Measurements from ENCODE around the gene SIAE.
"Not testable (repeated sequence)": the region's sequence is repeated elsewhere in the genome, so short reads cannot be mapped to it uniquely, and the experiment has no call there.

Gene SIAE

GRCh38 chr11:124608147-124608546, 65.4 kb downstream of the SIAE start:
- no peak for DNase-seq (ENCODE audit: low read depth in 1 of 2, low spot score in 1 of 2)
- in situ Hi-C loops (cut with HindIII; ENCODE audit: low pct_unique_long_range_greater_than_20kb, low sequenced_read_pairs) = no loop called here
- no peak for TF ChIP-seq JUND (IDR thresholded peaks at IDR 0.05; ENCODE audit: low read depth)

GRCh38 chr11:124605719-124606118, 67.8 kb downstream of the SIAE start:
- no peak for DNase-seq (ENCODE audit: low read depth in 1 of 2, low spot score in 1 of 2)
- no peak for TF ChIP-seq JUND (IDR thresholded peaks at IDR 0.05; ENCODE audit: low read depth)
- in situ Hi-C loops (cut with HindIII; ENCODE audit: low pct_unique_long_range_greater_than_20kb, low sequenced_read_pairs) = no loop called here

GRCh38 chr11:124602723-124603122, 70.8 kb downstream of the SIAE start:
- in situ Hi-C loops (cut with HindIII; ENCODE audit: low pct_unique_long_range_greater_than_20kb, low sequenced_read_pairs); DNase-seq (ENCODE audit: low read depth in 1 of 2, low spot score in 1 of 2): not testable (repeated sequence)

GRCh38 chr11:124602193-124602592, 71.3 kb downstream of the SIAE start:
- no peak for TF ChIP-seq JUND (IDR thresholded peaks at IDR 0.05; ENCODE audit: low read depth)
- DNase-seq (ENCODE audit: low read depth in 1 of 2, low spot score in 1 of 2) = no peak
- in situ Hi-C loops (cut with HindIII; ENCODE audit: low pct_unique_long_range_greater_than_20kb, low sequenced_read_pairs) = no loop called here

- TF ChIP-seq JUND (IDR thresholded peaks at IDR 0.05; ENCODE audit: low read depth) = no peak
- DNase-seq (ENCODE audit: low read depth in 1 of 2, low spot score in 1 of 2) = no peak
- in situ Hi-C loops (cut with HindIII; ENCODE audit: low pct_unique_long_range_greater_than_20kb, low sequenced_read_pairs) = no loop called here
Observed at GRCh38 chr11:124600621-124601320, 72.8 kb downstream of the SIAE start.

GRCh38 chr11:124597626-124598025, 75.9 kb downstream of the SIAE start:
- in situ Hi-C loops (cut with HindIII; ENCODE audit: low pct_unique_long_range_greater_than_20kb, low sequenced_read_pairs) = no loop called here
- TF ChIP-seq JUND (IDR thresholded peaks at IDR 0.05; ENCODE audit: low read depth) = no peak
- no peak for DNase-seq (ENCODE audit: low read depth in 1 of 2, low spot score in 1 of 2)

GRCh38 chr11:124595302-124595701, 78.2 kb downstream of the SIAE start:
- no peak for DNase-seq (ENCODE audit: low read depth in 1 of 2, low spot score in 1 of 2)
- no peak for TF ChIP-seq JUND (IDR thresholded peaks at IDR 0.05; ENCODE audit: low read depth)

GRCh38 chr11:124592627-124593026, 80.9 kb downstream of the SIAE start:
- in situ Hi-C loops (cut with HindIII; ENCODE audit: low pct_unique_long_range_greater_than_20kb, low sequenced_read_pairs) = no loop called here
- no peak for TF ChIP-seq JUND (IDR thresholded peaks at IDR 0.05; ENCODE audit: low read depth)
- no peak for DNase-seq (ENCODE audit: low read depth in 1 of 2, low spot score in 1 of 2)

More at GRCh38 chr11:124595302-124595701, 78.2 kb downstream of the SIAE start:
- in situ Hi-C loops (cut with HindIII; ENCODE audit: low pct_unique_long_range_greater_than_20kb, low sequenced_read_pairs) = no loop called here

GRCh38 chr11:124591430-124591829, 82.1 kb downstream of the SIAE start:
- no peak for DNase-seq (ENCODE audit: low read depth in 1 of 2, low spot score in 1 of 2)
- TF ChIP-seq JUND (IDR thresholded peaks at IDR 0.05; ENCODE audit: low read depth) = no peak
- in situ Hi-C loops (cut with HindIII; ENCODE audit: low pct_unique_long_range_greater_than_20kb, low sequenced_read_pairs) = no loop called here

GRCh38 chr11:124586238-124586860, 87.2 kb downstream of the SIAE start:
- TF ChIP-seq JUND (IDR thresholded peaks at IDR 0.05; ENCODE audit: low read depth) = no peak
- peak in 1 of 2 experiments; percentile 87 for DNase-seq (ENCODE audit: low read depth in 1 of 2, low spot score in 1 of 2)
- in situ Hi-C loops (cut with HindIII; ENCODE audit: low pct_unique_long_range_greater_than_20kb, low sequenced_read_pairs) = no loop called here

GRCh38 chr11:124584681-124585372, 88.7 kb downstream of the SIAE start:
- DNase-seq (ENCODE audit: low read depth in 1 of 2, low spot score in 1 of 2) = peak in 1 of 2 experiments; percentile 51
- in situ Hi-C loops (cut with HindIII; ENCODE audit: low pct_unique_long_range_greater_than_20kb, low sequenced_read_pairs) = no loop called here
- no peak for TF ChIP-seq JUND (IDR thresholded peaks at IDR 0.05; ENCODE audit: low read depth)

- no peak for DNase-seq (ENCODE audit: low read depth in 1 of 2, low spot score in 1 of 2)
- no peak for TF ChIP-seq JUND (IDR thresholded peaks at IDR 0.05; ENCODE audit: low read depth)
- in situ Hi-C loops (cut with HindIII; ENCODE audit: low pct_unique_long_range_greater_than_20kb, low sequenced_read_pairs) = no loop called here
Observed at GRCh38 chr11:124583781-124584180, 89.8 kb downstream of the SIAE start.
